Liver (tissue), 9 donors: ENCODE measurements around the gene ZNRF3. TPM values are rescaled to one million over a fixed set of nuclear protein-coding genes. Genes with fewer than 3 reads are reported as not detected.

Experiments used
- DNase-seq: peaks from one replicate; pipeline ENCODE4 v3.0.0-alpha.2; 2017; ENCODE audit warnings: low spot score
- H3K27ac ChIP-seq, 2 donors: one replicate each; pipeline ENCODE4 v1.7.0; 2013; ENCODE audit warnings: inconsistent platforms in 2 of 2, low read length in 2 of 2, control low read depth in 1 of 2, low read depth in 1 of 2, mild to moderate bottlenecking in 1 of 2
- H3K27me3 ChIP-seq, 4 donors: one replicate each; pipeline versions ENCODE4 v1.6.1 to v1.7.0; 2013; ENCODE audit warnings: low read length in 3 of 4, inconsistent platforms in 1 of 4, mild to moderate bottlenecking in 1 of 4, moderate library complexity in 1 of 4; ENCODE audit not compliant: control insufficient read depth in 4 of 4, insufficient read depth in 4 of 4
- H3K36me3 ChIP-seq, 4 donors: one replicate each; pipeline versions ENCODE4 v1.6.1 to v1.7.0; 2013; ENCODE audit warnings: low read length in 3 of 4, mild to moderate bottlenecking in 3 of 4, low read depth in 1 of 4, moderate library complexity in 1 of 4; ENCODE audit not compliant: control insufficient read depth in 4 of 4, insufficient read depth in 3 of 4
- H3K4me1 ChIP-seq, 4 donors: one replicate each; pipeline versions ENCODE4 v1.6.1 to v1.7.0; 2013; ENCODE audit warnings: low read length in 3 of 4, mild to moderate bottlenecking in 3 of 4, moderate library complexity in 1 of 4; ENCODE audit not compliant: control insufficient read depth in 4 of 4, insufficient read depth in 4 of 4
- H3K4me3 ChIP-seq, 3 donors: one replicate each; pipeline versions ENCODE4 v1.6.1 to v1.7.0; 2013; ENCODE audit warnings: low read length in 3 of 3, control low read depth in 1 of 3, low read depth in 1 of 3, mild to moderate bottlenecking in 1 of 3
- H3K9ac ChIP-seq, 2 donors: one replicate each; pipeline ENCODE4 v1.7.0; 2013; ENCODE audit warnings: low read length in 2 of 2, mild to moderate bottlenecking in 2 of 2, moderate library complexity in 2 of 2, control low read depth in 1 of 2, low read depth in 1 of 2
- H3K9me3 ChIP-seq, 4 donors: one replicate each; pipeline versions ENCODE4 v1.6.1 to v1.7.0; 2013; ENCODE audit warnings: low read length in 3 of 4; ENCODE audit not compliant: control insufficient read depth in 4 of 4
- EGR1 ChIP-seq, 2 donors: IDR thresholded peaks; 2 replicates each; pipeline ENCODE4 v1.6.1; 2016 to 2018; ENCODE audit warnings: antibody characterized with exemption in 2 of 2, low read depth in 2 of 2
- FOXA1 ChIP-seq: IDR thresholded peaks from 2 replicates; pipeline ENCODE4 v1.6.1; 2016; ENCODE audit warnings: antibody characterized with exemption
- FOXA2 ChIP-seq: IDR thresholded peaks from 2 replicates; pipeline ENCODE4 v1.6.1; 2016; ENCODE audit warnings: antibody characterized with exemption
- GABPA ChIP-seq, 2 donors: IDR thresholded peaks in 1 of 2; conservative IDR thresholded peaks in 1 of 2; 2 replicates each; pipeline ENCODE4 v1.6.1; 2016; ENCODE audit warnings: antibody characterized with exemption in 2 of 2, mild to moderate bottlenecking in 1 of 2, moderate library complexity in 1 of 2
- HNF4A ChIP-seq, 2 donors: conservative IDR thresholded peaks; 2 replicates each; pipeline ENCODE4 v1.6.1; 2016; ENCODE audit warnings: antibody characterized with exemption in 2 of 2, mild to moderate bottlenecking in 2 of 2
- HNF4G ChIP-seq: IDR thresholded peaks from 2 replicates; pipeline ENCODE4 v1.6.1; 2016; ENCODE audit warnings: antibody characterized with exemption
- JUND ChIP-seq, 2 donors: IDR thresholded peaks; 2 replicates each; pipeline ENCODE4 v1.6.1; 2016; ENCODE audit warnings: antibody characterized with exemption in 2 of 2
- NR2F2 ChIP-seq: IDR thresholded peaks from 2 replicates; pipeline ENCODE4 v1.6.1; 2016; ENCODE audit warnings: antibody characterized with exemption
- RAD21 ChIP-seq, 2 donors: IDR thresholded peaks; 2 replicates each; pipeline ENCODE4 v1.6.1; 2016; ENCODE audit warnings: antibody characterized with exemption in 2 of 2, mild to moderate bottlenecking in 2 of 2
- RXRA ChIP-seq, 2 donors: IDR thresholded peaks; 2 replicates each; pipeline ENCODE4 v1.6.1; 2017 to 2018; ENCODE audit warnings: antibody characterized with exemption in 2 of 2, mild to moderate bottlenecking in 1 of 2
- SP1 ChIP-seq: IDR thresholded peaks from 2 replicates; pipeline ENCODE4 v1.6.1; 2018; ENCODE audit warnings: antibody characterized with exemption, mild to moderate bottlenecking
- TAF1 ChIP-seq: conservative IDR thresholded peaks from 2 replicates; pipeline ENCODE4 v1.6.1; 2016; ENCODE audit warnings: antibody characterized with exemption, mild to moderate bottlenecking
- YY1 ChIP-seq: IDR thresholded peaks from 2 replicates; pipeline ENCODE4 v1.6.1; 2016; ENCODE audit warnings: antibody characterized with exemption, mild to moderate bottlenecking
- WGBS: extraction: QIAGEN DNeasy Blood & Tissue Kit; methylation state at CpG from one replicate; pipeline ENCODE4 v1.1.7; 2013; 5-methylcytosine and 5-hydroxymethylcytosine counted together
- polyA plus RNA-seq, 2 donors: library from polyadenylated mRNA; stranded (reverse) in 1 of 2; unstranded in 1 of 2; fragments of 200-250 nt in 1 of 2; fragments of >200 nt in 1 of 2; fragmentation: Nextera tagmentation in 1 of 2; extraction: Ambion mirVana in 1 of 2; gene quantifications; one replicate each; pipeline versions ENCODE4 v1.2.1 to v1.2.3, GENCODE V29; 2013 to 2015
- total RNA-seq, 2 donors: library from RNA; depleted of rRNA; stranded (reverse); fragments of >200 nt; gene quantifications; one replicate each; pipeline ENCODE4 v1.2.3, GENCODE V29; 2014
- TF ChIP-seq, protein P1 (sequence below): IDR thresholded peaks from 2 replicates; pipeline ENCODE4 v1.6.1; 2016; ENCODE audit warnings: antibody characterized with exemption
- TF ChIP-seq, protein P2 (sequence below): IDR thresholded peaks from 2 replicates; pipeline ENCODE4 v1.6.1; 2016; ENCODE audit warnings: antibody characterized with exemption
- TF ChIP-seq, protein P3 (sequence below): IDR thresholded peaks from 2 replicates; pipeline ENCODE4 v1.6.1; 2016; ENCODE audit warnings: antibody characterized with exemption
- TF ChIP-seq, protein P4 (sequence below): fragments of 150-350 bp; IDR thresholded peaks from 2 replicates; pipeline ENCODE4 v1.5.1; 2017; ENCODE audit warnings: improper control_type of control experiment, low read depth, low read length; ENCODE audit not compliant: missing input control
- TF ChIP-seq, protein P5 (sequence below): IDR thresholded peaks from 2 replicates; pipeline ENCODE4 v1.6.1; 2016; ENCODE audit warnings: antibody characterized with exemption, mild to moderate bottlenecking
- donor health status: healthy.
- donor health status: healthy.
- donor health status: healthy.
- donor health status: healthy.
- donor health status: healthy.

The ZNRF3 gene
- total and polyA plus RNA-seq, 4 donors: 2.2 to 5.9 (median 4.7) TPM

DNA sequence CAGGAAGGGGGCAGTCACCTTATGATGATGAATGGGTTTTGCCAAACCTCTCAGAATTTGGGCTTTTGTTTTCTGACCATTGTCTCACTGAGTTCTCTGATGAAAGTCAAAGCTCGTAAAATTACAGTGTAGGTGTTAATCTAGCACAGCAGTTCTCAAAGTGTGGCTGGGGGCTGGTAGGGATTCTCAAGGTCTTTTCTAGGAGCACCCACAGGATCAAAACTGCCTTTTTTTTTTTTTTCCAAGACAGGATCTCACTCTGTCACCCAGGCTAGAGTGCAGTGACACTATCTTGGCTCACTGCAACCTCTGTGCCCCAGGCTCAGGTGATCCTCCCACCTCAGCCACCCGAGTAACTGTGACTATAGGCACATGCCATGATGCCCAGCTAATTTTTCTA lies 112.2 kb downstream of the ZNRF3 start:
- DNase-seq: no peak
- Histone ChIP-seq H3K4me3 (no peak overlapping the region), H3K27ac (no peak overlapping the region), H3K36me3 (peaks cover 0 to 9% (median 0%) of the 10 kb centered on the region in 4 donors), H3K27me3 (no peaks in the 10 kb centered on the region), H3K4me1 (no peaks in the 10 kb centered on the region), H3K9ac (no peak overlapping the region), H3K9me3 (no peaks in the 10 kb centered on the region)
- WGBS: 81% methylated on average over 2 of the region's 2 CpGs
- TF ChIP-seq, protein P1, sequence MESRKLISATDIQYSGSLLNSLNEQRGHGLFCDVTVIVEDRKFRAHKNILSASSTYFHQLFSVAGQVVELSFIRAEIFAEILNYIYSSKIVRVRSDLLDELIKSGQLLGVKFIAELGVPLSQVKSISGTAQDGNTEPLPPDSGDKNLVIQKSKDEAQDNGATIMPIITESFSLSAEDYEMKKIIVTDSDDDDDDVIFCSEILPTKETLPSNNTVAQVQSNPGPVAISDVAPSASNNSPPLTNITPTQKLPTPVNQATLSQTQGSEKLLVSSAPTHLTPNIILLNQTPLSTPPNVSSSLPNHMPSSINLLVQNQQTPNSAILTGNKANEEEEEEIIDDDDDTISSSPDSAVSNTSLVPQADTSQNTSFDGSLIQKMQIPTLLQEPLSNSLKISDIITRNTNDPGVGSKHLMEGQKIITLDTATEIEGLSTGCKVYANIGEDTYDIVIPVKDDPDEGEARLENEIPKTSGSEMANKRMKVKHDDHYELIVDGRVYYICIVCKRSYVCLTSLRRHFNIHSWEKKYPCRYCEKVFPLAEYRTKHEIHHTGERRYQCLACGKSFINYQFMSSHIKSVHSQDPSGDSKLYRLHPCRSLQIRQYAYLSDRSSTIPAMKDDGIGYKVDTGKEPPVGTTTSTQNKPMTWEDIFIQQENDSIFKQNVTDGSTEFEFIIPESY: no peak
- TF ChIP-seq RAD21 (IDR thresholded peaks at IDR 0.05) (no peak), TAF1 (no peak), SP1 (no peak), EGR1 (IDR thresholded peaks at IDR 0.05; ENCODE audit: low read depth in 2 of 2) (no peak), JUND (IDR thresholded peaks at IDR 0.05) (no peak), FOXA2 (no peak), GABPA (IDR thresholded peaks at IDR 0.05 in 1 of 2, conservative IDR thresholded peaks at IDR 0.05 in 1 of 2) (no peak), NR2F2 (no peak), HNF4G (no peak), YY1 (no peak), RXRA (IDR thresholded peaks at IDR 0.05) (no peak), FOXA1 (no peak)
- TF ChIP-seq, protein P2, sequence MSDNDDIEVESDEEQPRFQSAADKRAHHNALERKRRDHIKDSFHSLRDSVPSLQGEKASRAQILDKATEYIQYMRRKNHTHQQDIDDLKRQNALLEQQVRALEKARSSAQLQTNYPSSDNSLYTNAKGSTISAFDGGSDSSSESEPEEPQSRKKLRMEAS: no peak
- TF ChIP-seq, protein P3, sequence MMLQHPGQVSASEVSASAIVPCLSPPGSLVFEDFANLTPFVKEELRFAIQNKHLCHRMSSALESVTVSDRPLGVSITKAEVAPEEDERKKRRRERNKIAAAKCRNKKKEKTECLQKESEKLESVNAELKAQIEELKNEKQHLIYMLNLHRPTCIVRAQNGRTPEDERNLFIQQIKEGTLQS: no peak
- TF ChIP-seq, protein P4, sequence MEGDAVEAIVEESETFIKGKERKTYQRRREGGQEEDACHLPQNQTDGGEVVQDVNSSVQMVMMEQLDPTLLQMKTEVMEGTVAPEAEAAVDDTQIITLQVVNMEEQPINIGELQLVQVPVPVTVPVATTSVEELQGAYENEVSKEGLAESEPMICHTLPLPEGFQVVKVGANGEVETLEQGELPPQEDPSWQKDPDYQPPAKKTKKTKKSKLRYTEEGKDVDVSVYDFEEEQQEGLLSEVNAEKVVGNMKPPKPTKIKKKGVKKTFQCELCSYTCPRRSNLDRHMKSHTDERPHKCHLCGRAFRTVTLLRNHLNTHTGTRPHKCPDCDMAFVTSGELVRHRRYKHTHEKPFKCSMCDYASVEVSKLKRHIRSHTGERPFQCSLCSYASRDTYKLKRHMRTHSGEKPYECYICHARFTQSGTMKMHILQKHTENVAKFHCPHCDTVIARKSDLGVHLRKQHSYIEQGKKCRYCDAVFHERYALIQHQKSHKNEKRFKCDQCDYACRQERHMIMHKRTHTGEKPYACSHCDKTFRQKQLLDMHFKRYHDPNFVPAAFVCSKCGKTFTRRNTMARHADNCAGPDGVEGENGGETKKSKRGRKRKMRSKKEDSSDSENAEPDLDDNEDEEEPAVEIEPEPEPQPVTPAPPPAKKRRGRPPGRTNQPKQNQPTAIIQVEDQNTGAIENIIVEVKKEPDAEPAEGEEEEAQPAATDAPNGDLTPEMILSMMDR: no peak
- TF ChIP-seq, protein P5, sequence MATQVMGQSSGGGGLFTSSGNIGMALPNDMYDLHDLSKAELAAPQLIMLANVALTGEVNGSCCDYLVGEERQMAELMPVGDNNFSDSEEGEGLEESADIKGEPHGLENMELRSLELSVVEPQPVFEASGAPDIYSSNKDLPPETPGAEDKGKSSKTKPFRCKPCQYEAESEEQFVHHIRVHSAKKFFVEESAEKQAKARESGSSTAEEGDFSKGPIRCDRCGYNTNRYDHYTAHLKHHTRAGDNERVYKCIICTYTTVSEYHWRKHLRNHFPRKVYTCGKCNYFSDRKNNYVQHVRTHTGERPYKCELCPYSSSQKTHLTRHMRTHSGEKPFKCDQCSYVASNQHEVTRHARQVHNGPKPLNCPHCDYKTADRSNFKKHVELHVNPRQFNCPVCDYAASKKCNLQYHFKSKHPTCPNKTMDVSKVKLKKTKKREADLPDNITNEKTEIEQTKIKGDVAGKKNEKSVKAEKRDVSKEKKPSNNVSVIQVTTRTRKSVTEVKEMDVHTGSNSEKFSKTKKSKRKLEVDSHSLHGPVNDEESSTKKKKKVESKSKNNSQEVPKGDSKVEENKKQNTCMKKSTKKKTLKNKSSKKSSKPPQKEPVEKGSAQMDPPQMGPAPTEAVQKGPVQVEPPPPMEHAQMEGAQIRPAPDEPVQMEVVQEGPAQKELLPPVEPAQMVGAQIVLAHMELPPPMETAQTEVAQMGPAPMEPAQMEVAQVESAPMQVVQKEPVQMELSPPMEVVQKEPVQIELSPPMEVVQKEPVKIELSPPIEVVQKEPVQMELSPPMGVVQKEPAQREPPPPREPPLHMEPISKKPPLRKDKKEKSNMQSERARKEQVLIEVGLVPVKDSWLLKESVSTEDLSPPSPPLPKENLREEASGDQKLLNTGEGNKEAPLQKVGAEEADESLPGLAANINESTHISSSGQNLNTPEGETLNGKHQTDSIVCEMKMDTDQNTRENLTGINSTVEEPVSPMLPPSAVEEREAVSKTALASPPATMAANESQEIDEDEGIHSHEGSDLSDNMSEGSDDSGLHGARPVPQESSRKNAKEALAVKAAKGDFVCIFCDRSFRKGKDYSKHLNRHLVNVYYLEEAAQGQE: no peak

DNA sequence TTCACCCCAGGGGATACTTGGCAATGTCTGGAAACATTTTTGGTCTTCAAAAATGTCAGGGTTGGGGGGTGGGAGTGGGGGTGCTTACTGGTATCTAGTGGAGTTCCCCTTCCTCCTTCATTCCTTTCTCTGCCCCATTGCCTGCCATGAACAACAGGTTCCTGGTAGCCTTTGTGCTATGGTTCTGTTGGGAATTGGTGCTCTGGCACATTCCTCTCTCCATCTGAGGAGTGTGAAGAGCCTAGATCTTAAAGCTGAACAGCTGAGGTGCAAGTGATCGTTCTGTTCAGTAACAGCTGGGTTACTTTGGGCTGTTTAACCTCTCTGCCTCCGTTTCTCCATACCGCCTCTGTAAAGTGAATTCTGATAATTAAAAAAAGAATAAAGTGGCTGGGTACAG lies 114.0 kb downstream of the ZNRF3 start:
- Histone ChIP-seq H3K36me3 (peaks cover 0 to 7% (median 0%) of the 10 kb centered on the region in 4 donors), H3K4me1 (no peaks in the 10 kb centered on the region), H3K4me3 (no peak overlapping the region), H3K27me3 (no peaks in the 10 kb centered on the region), H3K9me3 (no peaks in the 10 kb centered on the region), H3K27ac (no peak overlapping the region), H3K9ac (no peak overlapping the region)
- DNase-seq: no peak
- 98% methylated on average over 3 of the region's 3 CpGs for WGBS
- TF ChIP-seq HNF4A (conservative IDR thresholded peaks at IDR 0.05) (no peak), JUND (IDR thresholded peaks at IDR 0.05) (no peak), SP1 (no peak), FOXA1 (no peak), YY1 (no peak), TAF1 (no peak)
- TF ChIP-seq, protein P5: no peak
- TF ChIP-seq, protein P4: no peak
